HG03039 (cell line): ENCODE results near the gene CRACR2B.

ENCODE experiments used
- ATAC-seq: cut with Tn5 transposase; IDR thresholded peaks from one replicate; pipeline ENCODE4 v1.9.1; 2021; ENCODE audit warnings: mild to moderate bottlenecking, moderate library complexity; ENCODE audit not compliant: unreplicated experiment

Gene CRACR2B

GRCh38 chr11:827897-828192 is at the start of gene CRACR2B:
Gene CRACR2B (plus strand): TSS chr11:827919. CDS start chr11:828608, 689 bp downstream.
- ATAC-seq: no peak

- ATAC-seq: no peak
These were observed 48.5 kb upstream of the CRACR2B start for GRCh38 chr11:778976-779954.

GRCh38 chr11:779955-780532 is 47.7 kb upstream of the CRACR2B start:
- ATAC-seq: no peak

- no peak for ATAC-seq
These were observed 45.2 kb upstream of the CRACR2B start for GRCh38 chr11:782264-783174.

- no peak for ATAC-seq
These were observed 44.1 kb upstream of the CRACR2B start for GRCh38 chr11:783581-784015.

GRCh38 chr11:786235-787083 is 41.3 kb upstream of the CRACR2B start:
- no peak for ATAC-seq

GRCh38 chr11:787084-787675 is 40.5 kb upstream of the CRACR2B start:
- no peak for ATAC-seq

GRCh38 chr11:788009-788640 is 39.6 kb upstream of the CRACR2B start:
- no peak for ATAC-seq

GRCh38 chr11:788953-789940 is 38.5 kb upstream of the CRACR2B start:
- no peak for ATAC-seq

- no peak for ATAC-seq
These were observed 37.8 kb upstream of the CRACR2B start, which contains the start of gene CEND1 for GRCh38 chr11:789943-790342. Gene CEND1 (minus strand): TSS chr11:790090. CDS start chr11:788576, 1,514 bp downstream.

- ATAC-seq: no peak
These were observed 36.8 kb upstream of the CRACR2B start for GRCh38 chr11:790721-791564.

- ATAC-seq: no peak
These were observed 35.8 kb upstream of the CRACR2B start for GRCh38 chr11:791658-792534.

GRCh38 chr11:792535-792821 is 35.2 kb upstream of the CRACR2B start:
- no peak for ATAC-seq

- ATAC-seq: no peak
These were observed 34.8 kb upstream of the CRACR2B start for GRCh38 chr11:792873-793272.

GRCh38 chr11:793556-793955 is 34.2 kb upstream of the CRACR2B start:
- no peak for ATAC-seq

- no peak for ATAC-seq
These were observed 33.5 kb upstream of the CRACR2B start for GRCh38 chr11:794013-794765.
